Measurements from ENCODE around the gene CDC45.

CDC45 gene

DNA sequence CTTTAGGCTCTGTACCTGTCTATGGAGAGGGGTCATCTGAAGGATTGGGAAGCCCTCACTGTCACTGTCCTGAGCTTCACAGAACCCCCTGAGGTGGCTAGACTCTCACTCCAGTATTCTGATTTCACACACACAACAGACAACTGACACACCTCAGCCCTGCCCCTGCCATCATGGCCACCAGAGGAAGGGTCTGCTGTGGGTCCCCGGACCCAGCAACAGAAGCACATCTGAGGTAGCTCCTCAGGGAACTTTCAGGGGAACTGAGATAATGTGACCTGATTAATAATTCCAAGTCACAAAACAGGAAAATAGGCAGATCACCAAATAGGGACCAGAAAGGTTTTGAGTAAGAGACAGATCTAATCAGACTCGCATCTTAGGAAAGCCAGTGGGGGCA, 24.7 kb upstream of the CDC45 start:
- Histone ChIP-seq H3K9me3 (ENCODE audit: control insufficient read depth, low read length) (no peaks in the 10 kb centered on the region), H2AK5ac (ENCODE audit: low read length, severe bottlenecking) (no peak overlapping the region), H3K14ac (ENCODE audit: low read length in 2 of 2) (no peak overlapping the region), H4K8ac (ENCODE audit: low read length) (no peak overlapping the region), H2BK12ac (ENCODE audit: low read length in 2 of 2) (no peak overlapping the region), H2BK120ac (ENCODE audit: low read depth, low read length) (no peak overlapping the region), H3K27ac (ENCODE audit: low read length, poor library complexity, severe bottlenecking) (no peak overlapping the region), H3K23ac (ENCODE audit: low read length in 2 of 2) (no peak overlapping the region), H3K79me1 (replicated peaks; ENCODE audit: low read length, poor library complexity, severe bottlenecking) (peaks cover 21% of the 10 kb centered on the region), H4K91ac (ENCODE audit: low read length) (no peak overlapping the region), H3K36me3 (ENCODE audit: control insufficient read depth in 1 of 2, insufficient read depth in 2 of 2, low read depth in 1 of 2, low read length in 2 of 2) (peaks cover 59 to 91% of the 10 kb centered on the region in 2 experiments), H3K4me3 (ENCODE audit: insufficient read depth in 1 of 2, low read depth in 1 of 2, low read length in 2 of 2) (no peak overlapping the region), H2BK5ac (ENCODE audit: low read depth, low read length, poor library complexity, severe bottlenecking) (no peak overlapping the region), H3K18ac (ENCODE audit: low read depth in 1 of 2, low read length in 2 of 2) (no peak overlapping the region), H2BK15ac (ENCODE audit: low read depth, poor library complexity, severe bottlenecking) (no peak overlapping the region), H3K4me2 (ENCODE audit: low read length, poor library complexity, severe bottlenecking) (no peak overlapping the region), H2AFZ (ENCODE audit: low read depth, low read length) (no peak overlapping the region), H3K9ac (ENCODE audit: low read length) (no peak overlapping the region), H3K27me3 (ENCODE audit: control insufficient read depth in 1 of 2, insufficient read depth in 1 of 2, low read length in 2 of 2) (no peaks in the 10 kb centered on the region), H3K4me1 (ENCODE audit: control insufficient read depth, insufficient read depth, low read depth, low read length) (peaks cover 3% of the 10 kb centered on the region), H3K4ac (ENCODE audit: low read depth in 1 of 2, low read length in 2 of 2) (no peak overlapping the region)
- 98% methylated on average over 2 of the region's 2 CpGs for WGBS
- DNase-seq, result no peak

GRCh38 chr22:19455585-19456370, 23.9 kb upstream of the CDC45 start:
- H3K4ac ChIP-seq (ENCODE audit: low read depth in 1 of 2, low read length in 2 of 2), result no peak overlapping the region
- H3K27ac ChIP-seq (ENCODE audit: low read length, poor library complexity, severe bottlenecking), result no peak overlapping the region
- H3K79me1 ChIP-seq (replicated peaks; ENCODE audit: low read length, poor library complexity, severe bottlenecking), result peaks cover 23% of the 10 kb centered on the region
- no peak overlapping the region for H3K4me3 ChIP-seq (ENCODE audit: insufficient read depth in 1 of 2, low read depth in 1 of 2, low read length in 2 of 2)
- H3K18ac ChIP-seq (ENCODE audit: low read depth in 1 of 2, low read length in 2 of 2), result peak overlapping the region in 1 of 2 experiments; percentile 34
- H3K14ac ChIP-seq (ENCODE audit: low read length in 2 of 2), result peak overlapping the region in 1 of 2 experiments; percentile 75
- no peak overlapping the region for H3K4me2 ChIP-seq (ENCODE audit: low read length, poor library complexity, severe bottlenecking)
- 67% methylated on average over 4 of the region's 4 CpGs for WGBS
- no peak overlapping the region for H2AK5ac ChIP-seq (ENCODE audit: low read length, severe bottlenecking)
- no peak overlapping the region for H2BK12ac ChIP-seq (ENCODE audit: low read length in 2 of 2)
- no peak overlapping the region for H4K91ac ChIP-seq (ENCODE audit: low read length)
- peaks cover 3% of the 10 kb centered on the region for H3K4me1 ChIP-seq (ENCODE audit: control insufficient read depth, insufficient read depth, low read depth, low read length)
- H3K36me3 ChIP-seq (ENCODE audit: control insufficient read depth in 1 of 2, insufficient read depth in 2 of 2, low read depth in 1 of 2, low read length in 2 of 2), result peaks cover 62 to 91% of the 10 kb centered on the region in 2 experiments
- H3K9ac ChIP-seq (ENCODE audit: low read length), result no peak overlapping the region
- H3K23ac ChIP-seq (ENCODE audit: low read length in 2 of 2), result no peak overlapping the region
- H2BK120ac ChIP-seq (ENCODE audit: low read depth, low read length), result no peak overlapping the region
- no peaks in the 10 kb centered on the region for H3K9me3 ChIP-seq (ENCODE audit: control insufficient read depth, low read length)
- H2AFZ ChIP-seq (ENCODE audit: low read depth, low read length), result no peak overlapping the region
- no peaks in the 10 kb centered on the region for H3K27me3 ChIP-seq (ENCODE audit: control insufficient read depth in 1 of 2, insufficient read depth in 1 of 2, low read length in 2 of 2)
- no peak overlapping the region for H2BK5ac ChIP-seq (ENCODE audit: low read depth, low read length, poor library complexity, severe bottlenecking)
- no peak overlapping the region for H2BK15ac ChIP-seq (ENCODE audit: low read depth, poor library complexity, severe bottlenecking)
- H4K8ac ChIP-seq (ENCODE audit: low read length), result no peak overlapping the region
- peak; percentile 16 for DNase-seq

DNA sequence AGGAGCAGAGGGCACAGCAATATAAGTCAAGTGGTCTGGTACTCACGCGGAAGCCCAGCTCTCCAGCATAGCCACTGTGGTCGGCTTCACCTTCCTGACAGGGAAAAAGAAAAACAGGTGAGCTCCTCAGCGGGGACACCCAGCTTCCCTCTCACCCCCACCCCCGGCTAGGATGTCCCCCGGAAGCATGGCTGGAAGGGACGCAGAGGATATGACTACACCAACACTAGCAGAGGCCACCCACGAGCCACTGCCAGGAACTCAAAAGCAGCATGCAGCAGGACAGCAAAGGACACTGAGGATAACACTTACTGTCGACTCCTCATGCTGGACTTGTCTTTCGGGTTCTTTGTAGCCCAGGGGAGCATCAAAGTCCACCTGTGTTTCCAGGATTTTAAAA, 23.2 kb upstream of the CDC45 start:
- Histone ChIP-seq H3K23ac (ENCODE audit: low read length in 2 of 2) (peak overlapping the region in 1 of 2 experiments; percentile 2), H3K4me3 (ENCODE audit: insufficient read depth in 1 of 2, low read depth in 1 of 2, low read length in 2 of 2) (no peak overlapping the region), H3K4me2 (ENCODE audit: low read length, poor library complexity, severe bottlenecking) (no peak overlapping the region), H3K4me1 (ENCODE audit: control insufficient read depth, insufficient read depth, low read depth, low read length) (peaks cover 3% of the 10 kb centered on the region), H2BK12ac (ENCODE audit: low read length in 2 of 2) (no peak overlapping the region), H3K9me3 (ENCODE audit: control insufficient read depth, low read length) (no peaks in the 10 kb centered on the region), H4K91ac (ENCODE audit: low read length) (no peak overlapping the region), H2AK5ac (ENCODE audit: low read length, severe bottlenecking) (no peak overlapping the region), H3K79me1 (replicated peaks; ENCODE audit: low read length, poor library complexity, severe bottlenecking) (peaks cover 25% of the 10 kb centered on the region), H3K27me3 (ENCODE audit: control insufficient read depth in 1 of 2, insufficient read depth in 1 of 2, low read length in 2 of 2) (no peaks in the 10 kb centered on the region), H3K36me3 (ENCODE audit: control insufficient read depth in 1 of 2, insufficient read depth in 2 of 2, low read depth in 1 of 2, low read length in 2 of 2) (peaks cover 62 to 91% of the 10 kb centered on the region in 2 experiments), H3K27ac (ENCODE audit: low read length, poor library complexity, severe bottlenecking) (no peak overlapping the region), H3K9ac (ENCODE audit: low read length) (no peak overlapping the region), H2AFZ (ENCODE audit: low read depth, low read length) (no peak overlapping the region), H2BK15ac (ENCODE audit: low read depth, poor library complexity, severe bottlenecking) (no peak overlapping the region), H2BK5ac (ENCODE audit: low read depth, low read length, poor library complexity, severe bottlenecking) (no peak overlapping the region), H2BK120ac (ENCODE audit: low read depth, low read length) (no peak overlapping the region), H3K4ac (ENCODE audit: low read depth in 1 of 2, low read length in 2 of 2) (no peak overlapping the region), H3K14ac (ENCODE audit: low read length in 2 of 2) (no peak overlapping the region), H3K18ac (ENCODE audit: low read depth in 1 of 2, low read length in 2 of 2) (no peak overlapping the region), H4K8ac (ENCODE audit: low read length) (no peak overlapping the region)
- WGBS, result 98% methylated on average over 10 of the region's 10 CpGs
- no peak for DNase-seq

- Histone ChIP-seq H4K8ac (ENCODE audit: low read length) (peak overlapping the region; percentile 20), H2AK5ac (ENCODE audit: low read length, severe bottlenecking) (no peak overlapping the region), H3K4ac (ENCODE audit: low read depth in 1 of 2, low read length in 2 of 2) (no peak overlapping the region), H3K9ac (ENCODE audit: low read length) (no peak overlapping the region), H3K4me3 (ENCODE audit: insufficient read depth in 1 of 2, low read depth in 1 of 2, low read length in 2 of 2) (no peak overlapping the region), H2BK12ac (ENCODE audit: low read length in 2 of 2) (peak overlapping the region in 1 of 2 experiments; percentile 6), H4K91ac (ENCODE audit: low read length) (peak overlapping the region; percentile 25), H2BK15ac (ENCODE audit: low read depth, poor library complexity, severe bottlenecking) (no peak overlapping the region), H3K79me1 (replicated peaks; ENCODE audit: low read length, poor library complexity, severe bottlenecking) (peaks cover 23% of the 10 kb centered on the region), H2BK5ac (ENCODE audit: low read depth, low read length, poor library complexity, severe bottlenecking) (no peak overlapping the region), H2BK120ac (ENCODE audit: low read depth, low read length) (no peak overlapping the region), H3K4me2 (ENCODE audit: low read length, poor library complexity, severe bottlenecking) (no peak overlapping the region), H3K36me3 (ENCODE audit: control insufficient read depth in 1 of 2, insufficient read depth in 2 of 2, low read depth in 1 of 2, low read length in 2 of 2) (peaks cover 60 to 89% of the 10 kb centered on the region in 2 experiments), H3K14ac (ENCODE audit: low read length in 2 of 2) (peak overlapping the region in 1 of 2 experiments; percentile 86), H3K23ac (ENCODE audit: low read length in 2 of 2) (no peak overlapping the region), H3K27me3 (ENCODE audit: control insufficient read depth in 1 of 2, insufficient read depth in 1 of 2, low read length in 2 of 2) (no peaks in the 10 kb centered on the region), H2AFZ (ENCODE audit: low read depth, low read length) (no peak overlapping the region), H3K27ac (ENCODE audit: low read length, poor library complexity, severe bottlenecking) (no peak overlapping the region), H3K4me1 (ENCODE audit: control insufficient read depth, insufficient read depth, low read depth, low read length) (peaks cover 3% of the 10 kb centered on the region), H3K18ac (ENCODE audit: low read depth in 1 of 2, low read length in 2 of 2) (peak overlapping the region in 1 of 2 experiments; percentile 34), H3K9me3 (ENCODE audit: control insufficient read depth, low read length) (no peaks in the 10 kb centered on the region)
- DNase-seq, result no peak
- 97% methylated on average over 8 of the region's 8 CpGs for WGBS
Measured at GRCh38 chr22:19457828-19458428, 21.8 kb upstream of the CDC45 start.
